HEK293 (cell line): Measurements from ENCODE around the gene EHMT1.
"Not testable (repeated sequence)": the region's sequence is repeated elsewhere in the genome, so short reads cannot be mapped to it uniquely, and the experiment has no call there.

Experiments
- CTCF ChIA-PET: fragments of 350-600 bp; formaldehyde crosslinking; extraction: SDS; loops from one replicate; lab custom pipeline; 2021; ENCODE audit warnings: antibody characterized with exemption; lab: Yijun Ruan, JAX
- POLR2A ChIA-PET: fragments of 300-600 bp; formaldehyde crosslinking; extraction: SDS; loops from one replicate; lab custom pipeline; 2020; ENCODE audit warnings: antibody characterized with exemption, inconsistent platforms; lab: Yijun Ruan, JAX
- H3K27ac ChIP-seq: fragments of 200-500 bp; sonication (Bioruptor generic); 2 replicates; pipeline ENCODE4 v1.5.1; 2014; ENCODE audit warnings: low read depth, low read length, control low read depth, inconsistent platforms; ENCODE audit errors: extremely low read depth
- H3K36me3 ChIP-seq, 2 experiments: fragments of 200-500 bp in 1 of 2; sonication (Bioruptor generic) in 1 of 2; 1 replicate in 1 of 2; 2 replicates in 1 of 2; pipeline ENCODE4 v1.5.1; 2014 to 2017; ENCODE audit warnings: inconsistent platforms in 2 of 2, low read length in 2 of 2; ENCODE audit not compliant: control insufficient read depth in 2 of 2, insufficient read depth in 1 of 2
- H3K4me1 ChIP-seq: fragments of 200-500 bp; sonication (Bioruptor generic); 2 replicates; pipeline ENCODE4 v1.5.1; 2014; ENCODE audit warnings: mild to moderate bottlenecking, low read length, inconsistent platforms; ENCODE audit not compliant: control insufficient read depth, insufficient read depth
- H3K4me3 ChIP-seq: 2 replicates; pipeline ENCODE4 v1.5.1; 2011; ENCODE audit warnings: low read depth, mild to moderate bottlenecking, control low read depth, low read length, moderate library complexity
- H3K9me3 ChIP-seq: fragments of 200-500 bp; sonication (Bioruptor generic); 2 replicates; pipeline ENCODE4 v1.5.1; 2014; ENCODE audit warnings: low read depth, low read length, inconsistent platforms; ENCODE audit not compliant: control insufficient read depth, insufficient read depth
- SCRT2 ChIP-seq: fragments of 450-650 bp; formaldehyde crosslinking; IDR thresholded peaks from 2 replicates; pipeline ENCODE4 v1.5.1; 2016; ENCODE audit warnings: missing biosample characterization, missing genetic modification characterization
- SETDB1 ChIP-seq: IDR thresholded peaks from one replicate; pipeline ENCODE4 v1.6.1; 2017; ENCODE audit warnings: mild to moderate bottlenecking, low read length, moderate library complexity, mixed read lengths; ENCODE audit not compliant: insufficient read length
- WT1 ChIP-seq: fragments of 450-650 bp; formaldehyde crosslinking; IDR thresholded peaks from 2 replicates; pipeline ENCODE4 v1.5.1; 2016; ENCODE audit warnings: missing biosample characterization, missing genetic modification characterization
- ZNF792 ChIP-seq: fragments of 450-650 bp; formaldehyde crosslinking; IDR thresholded peaks from 2 replicates; pipeline ENCODE4 v1.5.1; 2016; ENCODE audit warnings: missing biosample characterization, missing genetic modification characterization
- TF ChIP-seq, protein P1 (sequence below): fragments of 450-650 bp; formaldehyde crosslinking; conservative IDR thresholded peaks from 2 replicates; pipeline ENCODE4 v1.5.1; 2016; ENCODE audit warnings: low read depth, missing biosample characterization, missing genetic modification characterization
- TF ChIP-seq, protein P2 (sequence below): fragments of 450-650 bp; formaldehyde crosslinking; IDR thresholded peaks from 2 replicates; pipeline ENCODE4 v1.5.1; 2017; ENCODE audit warnings: missing biosample characterization, missing genetic modification characterization
- TF ChIP-seq, protein P3 (sequence below): fragments of 450-650 bp; formaldehyde crosslinking; IDR thresholded peaks from 2 replicates; pipeline ENCODE4 v1.5.1; 2017; ENCODE audit warnings: missing biosample characterization, missing genetic modification characterization
- TF ChIP-seq, protein P4 (sequence below): fragments of 450-650 bp; formaldehyde crosslinking; IDR thresholded peaks from 2 replicates; pipeline ENCODE4 v1.5.1; 2016; ENCODE audit warnings: missing biosample characterization, missing genetic modification characterization

The EHMT1 gene

DNA sequence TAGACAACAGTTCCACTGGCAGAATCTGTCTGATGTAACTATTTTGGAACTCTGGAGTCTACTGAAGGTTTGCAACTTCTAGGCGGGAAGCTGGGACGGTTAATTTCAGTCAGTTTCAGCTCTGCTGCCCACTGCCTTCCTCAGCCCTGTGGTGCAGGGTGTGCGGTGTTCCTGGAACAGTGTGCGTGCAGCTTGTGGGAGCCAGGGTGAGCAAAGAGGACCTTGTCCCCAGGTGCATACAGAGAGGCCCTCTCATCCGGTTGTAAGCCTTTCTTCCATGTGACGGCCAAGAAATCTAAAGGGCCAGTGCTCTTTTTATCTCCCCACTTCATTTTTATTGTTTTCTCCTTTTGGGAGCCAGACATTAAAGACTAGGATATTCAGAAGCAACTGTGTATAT is 114.6 kb downstream of the EHMT1 start (continued):
- TF ChIP-seq, protein P1, sequence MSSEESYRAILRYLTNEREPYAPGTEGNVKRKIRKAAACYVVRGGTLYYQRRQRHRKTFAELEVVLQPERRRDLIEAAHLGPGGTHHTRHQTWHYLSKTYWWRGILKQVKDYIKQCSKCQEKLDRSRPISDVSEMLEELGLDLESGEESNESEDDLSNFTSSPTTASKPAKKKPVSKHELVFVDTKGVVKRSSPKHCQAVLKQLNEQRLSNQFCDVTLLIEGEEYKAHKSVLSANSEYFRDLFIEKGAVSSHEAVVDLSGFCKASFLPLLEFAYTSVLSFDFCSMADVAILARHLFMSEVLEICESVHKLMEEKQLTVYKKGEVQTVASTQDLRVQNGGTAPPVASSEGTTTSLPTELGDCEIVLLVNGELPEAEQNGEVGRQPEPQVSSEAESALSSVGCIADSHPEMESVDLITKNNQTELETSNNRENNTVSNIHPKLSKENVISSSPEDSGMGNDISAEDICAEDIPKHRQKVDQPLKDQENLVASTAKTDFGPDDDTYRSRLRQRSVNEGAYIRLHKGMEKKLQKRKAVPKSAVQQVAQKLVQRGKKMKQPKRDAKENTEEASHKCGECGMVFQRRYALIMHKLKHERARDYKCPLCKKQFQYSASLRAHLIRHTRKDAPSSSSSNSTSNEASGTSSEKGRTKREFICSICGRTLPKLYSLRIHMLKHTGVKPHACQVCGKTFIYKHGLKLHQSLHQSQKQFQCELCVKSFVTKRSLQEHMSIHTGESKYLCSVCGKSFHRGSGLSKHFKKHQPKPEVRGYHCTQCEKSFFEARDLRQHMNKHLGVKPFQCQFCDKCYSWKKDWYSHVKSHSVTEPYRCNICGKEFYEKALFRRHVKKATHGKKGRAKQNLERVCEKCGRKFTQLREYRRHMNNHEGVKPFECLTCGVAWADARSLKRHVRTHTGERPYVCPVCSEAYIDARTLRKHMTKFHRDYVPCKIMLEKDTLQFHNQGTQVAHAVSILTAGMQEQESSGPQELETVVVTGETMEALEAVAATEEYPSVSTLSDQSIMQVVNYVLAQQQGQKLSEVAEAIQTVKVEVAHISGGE (tag by site-specific recombination): no peak
- TF ChIP-seq, protein P2, sequence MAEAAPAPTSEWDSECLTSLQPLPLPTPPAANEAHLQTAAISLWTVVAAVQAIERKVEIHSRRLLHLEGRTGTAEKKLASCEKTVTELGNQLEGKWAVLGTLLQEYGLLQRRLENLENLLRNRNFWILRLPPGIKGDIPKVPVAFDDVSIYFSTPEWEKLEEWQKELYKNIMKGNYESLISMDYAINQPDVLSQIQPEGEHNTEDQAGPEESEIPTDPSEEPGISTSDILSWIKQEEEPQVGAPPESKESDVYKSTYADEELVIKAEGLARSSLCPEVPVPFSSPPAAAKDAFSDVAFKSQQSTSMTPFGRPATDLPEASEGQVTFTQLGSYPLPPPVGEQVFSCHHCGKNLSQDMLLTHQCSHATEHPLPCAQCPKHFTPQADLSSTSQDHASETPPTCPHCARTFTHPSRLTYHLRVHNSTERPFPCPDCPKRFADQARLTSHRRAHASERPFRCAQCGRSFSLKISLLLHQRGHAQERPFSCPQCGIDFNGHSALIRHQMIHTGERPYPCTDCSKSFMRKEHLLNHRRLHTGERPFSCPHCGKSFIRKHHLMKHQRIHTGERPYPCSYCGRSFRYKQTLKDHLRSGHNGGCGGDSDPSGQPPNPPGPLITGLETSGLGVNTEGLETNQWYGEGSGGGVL: no peak
- TF ChIP-seq, protein P3, sequence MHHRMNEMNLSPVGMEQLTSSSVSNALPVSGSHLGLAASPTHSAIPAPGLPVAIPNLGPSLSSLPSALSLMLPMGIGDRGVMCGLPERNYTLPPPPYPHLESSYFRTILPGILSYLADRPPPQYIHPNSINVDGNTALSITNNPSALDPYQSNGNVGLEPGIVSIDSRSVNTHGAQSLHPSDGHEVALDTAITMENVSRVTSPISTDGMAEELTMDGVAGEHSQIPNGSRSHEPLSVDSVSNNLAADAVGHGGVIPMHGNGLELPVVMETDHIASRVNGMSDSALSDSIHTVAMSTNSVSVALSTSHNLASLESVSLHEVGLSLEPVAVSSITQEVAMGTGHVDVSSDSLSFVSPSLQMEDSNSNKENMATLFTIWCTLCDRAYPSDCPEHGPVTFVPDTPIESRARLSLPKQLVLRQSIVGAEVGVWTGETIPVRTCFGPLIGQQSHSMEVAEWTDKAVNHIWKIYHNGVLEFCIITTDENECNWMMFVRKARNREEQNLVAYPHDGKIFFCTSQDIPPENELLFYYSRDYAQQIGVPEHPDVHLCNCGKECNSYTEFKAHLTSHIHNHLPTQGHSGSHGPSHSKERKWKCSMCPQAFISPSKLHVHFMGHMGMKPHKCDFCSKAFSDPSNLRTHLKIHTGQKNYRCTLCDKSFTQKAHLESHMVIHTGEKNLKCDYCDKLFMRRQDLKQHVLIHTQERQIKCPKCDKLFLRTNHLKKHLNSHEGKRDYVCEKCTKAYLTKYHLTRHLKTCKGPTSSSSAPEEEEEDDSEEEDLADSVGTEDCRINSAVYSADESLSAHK (tag by site-specific recombination): no peak
- no peak for TF ChIP-seq WT1 (tag by site-specific recombination)
- TF ChIP-seq, all 188 proteins: peak for 0

DNA sequence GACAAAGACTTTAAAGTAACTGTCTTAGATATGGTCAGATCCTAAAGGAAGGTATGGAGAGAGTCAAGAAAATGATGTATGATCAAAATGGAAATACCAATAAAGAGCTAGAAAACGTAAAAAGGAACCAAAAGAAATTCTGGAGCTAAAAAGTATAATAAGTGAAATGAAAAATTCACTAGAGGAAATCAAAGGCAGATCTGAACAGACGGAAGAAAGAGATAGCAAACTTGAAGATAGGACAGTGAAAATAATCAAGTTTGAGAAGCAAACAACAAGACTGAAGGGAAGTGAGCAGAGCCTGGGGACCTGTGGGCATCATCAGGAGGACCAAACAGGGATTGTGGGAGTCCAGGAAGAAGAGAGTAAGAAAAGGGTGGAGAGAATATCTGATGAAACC is 115.4 kb downstream of the EHMT1 start:
- Histone ChIP-seq H3K4me1 (no peaks in the 10 kb centered on the region), H3K27ac (no peak overlapping the region), H3K4me3 (no peak overlapping the region), H3K9me3 (no peaks in the 10 kb centered on the region), H3K36me3 (peaks cover 0 to 55% of the 10 kb centered on the region in 2 experiments; a peak in 1 of 3 replicates)
- TF ChIP-seq SETDB1 (peak; percentile 81), ZNF792 (tag by site-specific recombination) (no peak)
- TF ChIP-seq, protein P4, sequence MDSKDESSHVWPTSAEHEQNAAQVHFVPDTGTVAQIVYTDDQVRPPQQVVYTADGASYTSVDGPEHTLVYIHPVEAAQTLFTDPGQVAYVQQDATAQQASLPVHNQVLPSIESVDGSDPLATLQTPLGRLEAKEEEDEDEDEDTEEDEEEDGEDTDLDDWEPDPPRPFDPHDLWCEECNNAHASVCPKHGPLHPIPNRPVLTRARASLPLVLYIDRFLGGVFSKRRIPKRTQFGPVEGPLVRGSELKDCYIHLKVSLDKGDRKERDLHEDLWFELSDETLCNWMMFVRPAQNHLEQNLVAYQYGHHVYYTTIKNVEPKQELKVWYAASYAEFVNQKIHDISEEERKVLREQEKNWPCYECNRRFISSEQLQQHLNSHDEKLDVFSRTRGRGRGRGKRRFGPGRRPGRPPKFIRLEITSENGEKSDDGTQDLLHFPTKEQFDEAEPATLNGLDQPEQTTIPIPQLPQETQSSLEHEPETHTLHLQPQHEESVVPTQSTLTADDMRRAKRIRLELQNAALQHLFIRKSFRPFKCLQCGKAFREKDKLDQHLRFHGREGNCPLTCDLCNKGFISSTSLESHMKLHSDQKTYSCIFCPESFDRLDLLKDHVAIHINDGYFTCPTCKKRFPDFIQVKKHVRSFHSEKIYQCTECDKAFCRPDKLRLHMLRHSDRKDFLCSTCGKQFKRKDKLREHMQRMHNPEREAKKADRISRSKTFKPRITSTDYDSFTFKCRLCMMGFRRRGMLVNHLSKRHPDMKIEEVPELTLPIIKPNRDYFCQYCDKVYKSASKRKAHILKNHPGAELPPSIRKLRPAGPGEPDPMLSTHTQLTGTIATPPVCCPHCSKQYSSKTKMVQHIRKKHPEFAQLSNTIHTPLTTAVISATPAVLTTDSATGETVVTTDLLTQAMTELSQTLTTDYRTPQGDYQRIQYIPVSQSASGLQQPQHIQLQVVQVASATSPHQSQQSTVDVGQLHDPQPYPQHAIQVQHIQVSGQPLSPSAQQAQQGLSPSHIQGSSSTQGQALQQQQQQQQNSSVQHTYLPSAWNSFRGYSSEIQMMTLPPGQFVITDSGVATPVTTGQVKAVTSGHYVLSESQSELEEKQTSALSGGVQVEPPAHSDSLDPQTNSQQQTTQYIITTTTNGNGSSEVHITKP (tag by site-specific recombination): no peak
- ChIA-PET POLR2A (no interaction called here), CTCF (interaction anchor here (0.5 to 1.0 kb wide), 3 partner anchors 120 to 302 kb away, joined by 3 read pairs; no protein-coding TSS in a partner anchor)

DNA sequence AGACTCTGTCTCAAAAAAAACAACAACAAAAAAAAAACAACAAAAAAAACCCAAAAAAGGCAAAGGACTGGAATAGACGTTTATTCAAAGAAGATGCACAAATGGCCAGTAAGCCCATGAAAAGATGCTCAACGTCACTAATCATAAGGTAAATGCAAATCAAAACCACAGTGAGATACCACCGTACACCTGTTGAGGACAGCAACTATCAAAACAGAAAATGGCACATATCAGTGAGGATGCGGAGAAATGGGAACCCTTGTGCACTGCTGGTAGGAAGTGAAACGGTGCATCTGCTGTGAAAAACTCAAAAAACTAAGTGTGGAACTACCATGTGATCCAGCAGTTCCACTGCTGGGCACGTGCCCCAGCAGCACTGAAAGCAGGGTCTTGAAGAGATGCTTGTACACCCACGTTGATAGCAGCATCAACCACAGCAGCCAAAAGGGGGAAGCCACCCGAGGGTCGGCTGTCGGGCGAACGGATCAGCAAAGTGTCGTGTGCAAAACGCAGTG is 119.4 kb downstream of the EHMT1 start:
- POLR2A ChIA-PET, H3K4me3 ChIP-seq, H3K27ac ChIP-seq, H3K9me3 ChIP-seq, H3K4me1 ChIP-seq: not testable (repeated sequence)
- H3K36me3 ChIP-seq: peaks cover 0 to 31% of the 10 kb centered on the region in 2 experiments; a peak in 2 of 3 replicates
- TF ChIP-seq SCRT2 (tag by site-specific recombination): peak; percentile 66
- CTCF ChIA-PET: interaction anchor here (1.1 kb wide), 1 partner anchor 11 kb away, joined by 4 read pairs; no protein-coding TSS in a partner anchor
